Putamen (tissue), 1 donor: ENCODE data around the gene YARS2.
A peak's percentile ranks its signal among the peaks of the same experiment; 100 is the strongest.

ENCODE experiments used
- DNase-seq: peaks from one replicate; pipeline ENCODE4 v3.0.0-alpha.2; 2016; ENCODE audit warnings: low spot score

The YARS2 gene

GRCh38 chr12:32755654-32756475, at the start of gene YARS2:
YARS2 (minus strand) TSS chr12:32755897; CDS start chr12:32755874, 23 bp downstream.
- DNase-seq, result peak; percentile 98

- no peak for DNase-seq
These were observed 48.6 kb upstream of the YARS2 start for GRCh38 chr12:32804301-32804700.

GRCh38 chr12:32801269-32801980, 45.7 kb upstream of the YARS2 start:
- no peak for DNase-seq

- DNase-seq, result no peak
These were observed 38.6 kb upstream of the YARS2 start for GRCh38 chr12:32794281-32794680.

- no peak for DNase-seq
These were observed 34.2 kb upstream of the YARS2 start for GRCh38 chr12:32789916-32790315.

GRCh38 chr12:32789446-32789845, 33.7 kb upstream of the YARS2 start:
- no peak for DNase-seq

GRCh38 chr12:32788405-32788804, 32.7 kb upstream of the YARS2 start:
- no peak for DNase-seq

GRCh38 chr12:32785557-32785956, 29.9 kb upstream of the YARS2 start:
- DNase-seq, result no peak

- DNase-seq, result no peak
These were observed 27.3 kb upstream of the YARS2 start for GRCh38 chr12:32783029-32783428.

- no peak for DNase-seq
These were observed 24.4 kb upstream of the YARS2 start for GRCh38 chr12:32780071-32780470.

- DNase-seq, result no peak
These were observed 22.0 kb upstream of the YARS2 start for GRCh38 chr12:32777691-32778175.

- DNase-seq, result no peak
These were observed 21.5 kb upstream of the YARS2 start for GRCh38 chr12:32777159-32777558.

- DNase-seq, result no peak
These were observed 20.6 kb upstream of the YARS2 start for GRCh38 chr12:32776258-32776657.

GRCh38 chr12:32773691-32774090, 18.0 kb upstream of the YARS2 start:
- DNase-seq, result no peak

- no peak for DNase-seq
These were observed 14.4 kb upstream of the YARS2 start for GRCh38 chr12:32770141-32770540.

GRCh38 chr12:32768518-32768917, 12.8 kb upstream of the YARS2 start:
- no peak for DNase-seq

- no peak for DNase-seq
These were observed 10.2 kb upstream of the YARS2 start for GRCh38 chr12:32765906-32766305.

- no peak for DNase-seq
These were observed 6.0 kb upstream of the YARS2 start for GRCh38 chr12:32761716-32762115.

GRCh38 chr12:32757157-32757556, 1.5 kb upstream of the YARS2 start:
- DNase-seq, result no peak

- DNase-seq, result no peak
These were observed 874 bp upstream of the YARS2 start for GRCh38 chr12:32756476-32757066.

- peak; percentile 51 for DNase-seq
These were observed 545 bp downstream of the YARS2 start for GRCh38 chr12:32755051-32755653.

GRCh38 chr12:32754111-32754510, 1.6 kb downstream of the YARS2 start:
- DNase-seq, result no peak
